LNCaP clone FGC (cell line): ENCODE data around the gene RFPL1.

Experiments used
- DNase-seq: peaks from one replicate; pipeline ENCODE4 v3.0.0-alpha.2; 2011; ENCODE audit warnings: low read depth
- H3K4me3 ChIP-seq: 2 replicates; pipeline ENCODE4 v1.5.1; 2011; ENCODE audit warnings: mild to moderate bottlenecking, low read depth, low read length, control low read depth
- TF ChIP-seq, protein P1 (sequence below): IDR thresholded peaks from 2 replicates; pipeline ENCODE4 v1.5.1; 2012; ENCODE audit warnings: mild to moderate bottlenecking; ENCODE audit not compliant: control insufficient read depth, insufficient read depth; ENCODE audit errors: extremely low read depth

RFPL1 gene

DNA sequence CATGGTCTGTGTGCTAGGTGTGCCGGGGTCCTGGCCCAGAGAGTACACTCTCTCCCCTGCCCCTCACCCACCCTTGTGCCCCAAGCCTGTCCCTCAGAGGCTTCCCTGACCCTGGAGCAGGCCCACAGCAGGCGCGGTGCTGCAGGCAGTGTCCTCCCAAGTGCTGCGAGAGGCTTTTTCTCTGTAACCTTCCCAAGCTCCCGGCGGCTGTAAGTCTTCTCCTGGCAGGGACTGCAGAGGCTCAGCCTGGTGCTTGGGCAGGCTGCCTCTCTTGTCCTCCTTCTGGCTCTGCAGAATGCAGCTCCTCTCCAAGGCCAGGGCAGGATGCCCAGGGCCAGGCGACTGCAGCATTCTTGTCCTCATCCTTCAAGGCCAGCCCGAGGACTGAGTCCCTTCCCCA lies 15.9 kb downstream of the RFPL1 start:
- H3K4me3 ChIP-seq, result no peak overlapping the region
- DNase-seq, result no peak
- TF ChIP-seq, protein P1, sequence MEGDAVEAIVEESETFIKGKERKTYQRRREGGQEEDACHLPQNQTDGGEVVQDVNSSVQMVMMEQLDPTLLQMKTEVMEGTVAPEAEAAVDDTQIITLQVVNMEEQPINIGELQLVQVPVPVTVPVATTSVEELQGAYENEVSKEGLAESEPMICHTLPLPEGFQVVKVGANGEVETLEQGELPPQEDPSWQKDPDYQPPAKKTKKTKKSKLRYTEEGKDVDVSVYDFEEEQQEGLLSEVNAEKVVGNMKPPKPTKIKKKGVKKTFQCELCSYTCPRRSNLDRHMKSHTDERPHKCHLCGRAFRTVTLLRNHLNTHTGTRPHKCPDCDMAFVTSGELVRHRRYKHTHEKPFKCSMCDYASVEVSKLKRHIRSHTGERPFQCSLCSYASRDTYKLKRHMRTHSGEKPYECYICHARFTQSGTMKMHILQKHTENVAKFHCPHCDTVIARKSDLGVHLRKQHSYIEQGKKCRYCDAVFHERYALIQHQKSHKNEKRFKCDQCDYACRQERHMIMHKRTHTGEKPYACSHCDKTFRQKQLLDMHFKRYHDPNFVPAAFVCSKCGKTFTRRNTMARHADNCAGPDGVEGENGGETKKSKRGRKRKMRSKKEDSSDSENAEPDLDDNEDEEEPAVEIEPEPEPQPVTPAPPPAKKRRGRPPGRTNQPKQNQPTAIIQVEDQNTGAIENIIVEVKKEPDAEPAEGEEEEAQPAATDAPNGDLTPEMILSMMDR, result no peak

DNA sequence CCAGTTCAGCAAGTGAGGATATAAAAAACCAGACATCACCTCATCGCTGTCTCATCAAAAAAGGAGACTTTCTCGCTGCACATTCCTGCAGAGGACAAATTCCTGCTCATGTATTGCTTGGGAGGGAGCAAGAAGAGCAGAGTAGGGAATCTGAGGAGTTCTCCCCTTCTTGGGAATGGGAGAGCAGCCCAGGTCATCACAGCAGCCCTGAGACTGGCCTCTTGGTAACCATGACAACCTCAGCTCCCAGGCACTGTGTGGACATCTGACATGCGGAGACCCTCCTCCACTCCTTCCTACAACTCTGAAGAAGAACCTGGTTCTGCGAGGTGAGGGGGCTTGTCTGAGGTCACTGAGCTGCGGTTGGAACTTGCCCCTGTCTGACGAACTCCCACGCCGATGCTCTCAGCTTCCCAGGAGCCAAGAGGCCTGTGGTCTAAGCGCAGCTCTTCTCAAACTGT lies 17.9 kb downstream of the RFPL1 start:
- TF ChIP-seq, protein P1, result no peak
- DNase-seq, result no peak
- no peak overlapping the region for H3K4me3 ChIP-seq

DNA sequence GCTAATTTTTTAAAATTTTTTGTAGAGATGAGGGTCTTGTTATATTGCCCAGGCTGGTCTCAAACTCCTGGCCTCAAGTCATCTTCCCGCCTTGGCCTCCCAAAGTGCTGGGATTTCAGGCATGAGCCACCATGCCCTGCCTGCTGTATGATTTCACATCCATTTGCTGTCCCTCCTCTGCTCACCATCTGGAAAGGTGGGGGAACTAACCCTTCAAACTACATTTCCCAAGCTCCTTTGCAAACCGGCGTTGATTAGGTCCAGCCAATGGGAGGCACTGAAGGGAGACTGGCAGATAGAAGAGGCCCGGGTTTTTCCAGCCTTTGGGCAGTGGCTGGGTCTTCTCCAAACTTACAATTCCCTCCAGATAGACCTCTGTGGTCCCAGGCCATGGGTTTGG lies 19.3 kb downstream of the RFPL1 start:
- H3K4me3 ChIP-seq, result no peak overlapping the region
- TF ChIP-seq, protein P1, result no peak
- DNase-seq, result no peak

DNA sequence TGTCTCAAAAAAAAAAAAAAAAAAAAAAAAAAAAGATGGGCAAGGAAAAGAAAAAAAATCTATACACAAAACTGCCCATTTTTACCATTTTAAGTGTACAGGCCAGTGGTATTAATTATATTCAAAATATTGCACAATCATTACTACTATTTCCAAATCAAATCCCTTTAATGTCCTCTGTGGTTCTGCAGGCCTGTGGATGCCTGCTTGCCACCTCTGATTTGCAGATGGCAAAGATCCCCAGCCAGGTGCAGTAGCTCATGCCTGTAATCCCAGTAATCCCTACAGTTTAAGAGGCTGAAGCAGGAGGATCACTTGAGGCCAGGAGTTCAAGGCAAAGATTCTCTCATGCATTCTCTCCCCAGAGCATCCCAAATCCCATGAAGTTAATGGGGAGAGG lies 20.2 kb downstream of the RFPL1 start:
- no peak for DNase-seq
- TF ChIP-seq, protein P1, result no peak
- H3K4me3 ChIP-seq, result no peak overlapping the region

DNA sequence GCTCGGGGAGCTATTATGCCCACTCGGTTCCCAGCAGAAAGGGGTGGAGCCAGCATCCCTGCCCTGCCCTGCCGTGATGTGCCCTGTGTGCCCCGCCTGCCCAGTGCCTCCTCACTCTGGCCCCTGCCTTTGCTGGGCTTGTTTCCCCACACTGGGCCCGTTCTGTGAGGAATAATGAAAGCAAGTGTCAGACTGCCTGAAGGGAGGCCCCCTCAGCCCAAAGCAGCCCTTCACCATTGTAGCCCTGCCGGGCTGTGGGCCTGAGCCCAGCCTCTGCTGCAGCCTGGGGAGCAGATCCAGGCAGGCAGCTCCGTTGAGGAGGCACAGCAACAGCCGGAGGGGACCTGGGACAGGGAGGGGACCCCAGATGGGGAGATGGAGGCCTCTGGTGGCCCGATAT lies 21.4 kb downstream of the RFPL1 start:
- DNase-seq, result no peak
- TF ChIP-seq, protein P1, result no peak
- H3K4me3 ChIP-seq, result no peak overlapping the region

DNA sequence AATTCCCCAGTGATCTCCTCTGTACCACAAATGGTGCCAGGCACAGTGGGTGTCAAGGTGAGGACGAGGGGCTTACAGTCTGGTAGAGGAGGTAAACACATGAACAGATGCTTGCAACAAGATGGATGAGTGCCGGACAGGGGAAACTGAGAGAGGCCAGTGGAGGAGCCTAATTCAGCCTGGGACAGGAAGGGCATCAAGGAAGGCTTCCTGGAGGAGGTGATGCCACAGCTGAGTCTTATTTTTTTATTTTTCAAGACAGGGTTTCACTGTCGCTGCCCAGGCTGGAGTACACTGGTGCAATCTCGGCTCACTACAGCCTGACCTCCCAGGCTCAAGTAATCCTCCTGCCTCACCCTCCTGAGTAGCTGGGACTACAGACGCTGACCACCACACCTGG lies 22.9 kb downstream of the RFPL1 start:
- TF ChIP-seq, protein P1, result no peak
- no peak overlapping the region for H3K4me3 ChIP-seq
- no peak for DNase-seq

DNA sequence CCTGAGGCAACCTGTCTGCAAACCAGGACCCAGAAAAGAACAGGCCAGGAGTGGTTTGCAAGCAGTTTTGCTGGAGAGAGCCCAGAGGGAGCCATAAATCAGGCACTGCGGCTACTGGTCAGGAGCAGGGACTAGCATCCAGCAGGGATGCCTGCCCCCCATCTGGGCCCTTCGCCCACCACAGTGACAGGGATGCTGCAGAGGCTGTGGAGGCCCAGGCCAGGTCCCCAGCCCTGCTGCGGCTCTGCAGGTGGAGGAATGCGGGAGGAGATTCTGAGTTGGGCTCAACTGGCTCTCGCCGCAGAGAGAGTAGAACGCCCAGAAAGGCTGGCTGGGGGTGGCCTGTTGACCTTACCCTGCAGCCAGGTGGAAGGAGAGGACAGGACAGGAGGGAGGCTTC lies 25.2 kb downstream of the RFPL1 start:
- TF ChIP-seq, protein P1, result no peak
- H3K4me3 ChIP-seq, result no peak overlapping the region
- no peak for DNase-seq
